ENCODE results near the gene CNN2. TPM values are rescaled to one million over a fixed set of nuclear protein-coding genes. Genes with fewer than 3 reads are reported as not detected.
"Not testable (repeated sequence)": the region's sequence is repeated elsewhere in the genome, so short reads cannot be mapped to it uniquely, and the experiment has no call there.

Gene CNN2
- total RNA-seq, 2 experiments from 2014 or later = 307 to 318 TPM

- ChIA-PET CTCF (interaction anchor here (1.2 to 2.6 kb wide), 4 partner anchors 19 to 224 kb away, joined by 3 to 20 read pairs (median 8); partner anchors contain the start of gene ABCA7), POLR2A (interaction anchor here (0.6 to 4.7 kb wide), 14 partner anchors 8 to 249 kb away, joined by 3 to 48 read pairs (median 5); partner anchors contain the start of genes ABCA7, ARHGAP45 and WDR18)
- ATAC-seq (ENCODE audit: poor library complexity) = no peak
- Histone ChIP-seq H3K27ac (ENCODE audit: low read depth in 1 of 2, low read length in 2 of 2) (peak overlapping the region; percentile 68 to 96), H3K4me1 (ENCODE audit: insufficient read depth, low read length) (peaks cover 68% of the 10 kb centered on the region), H3K36me3 (ENCODE audit: insufficient read depth, low read length) (peaks cover 7% of the 10 kb centered on the region), H3K9me3 (ENCODE audit: control insufficient read depth in 1 of 2, insufficient read depth in 1 of 2, low read length in 2 of 2) (no peaks in the 10 kb centered on the region), H3K27me3 (ENCODE audit: control insufficient read depth in 1 of 2, insufficient read depth in 2 of 2, low read length in 2 of 2) (no peaks in the 10 kb centered on the region), H3K4me3 (ENCODE audit: low read length) (peak overlapping the region; percentile 94)
- peaks cover 7% of the 10 kb centered on the region for H3K27me3 Mint-ChIP-seq
- H3K36me3 Mint-ChIP-seq (ENCODE audit: low read depth) = peaks cover 20% of the 10 kb centered on the region
- TF ChIP-seq CTCF (IDR thresholded peaks at IDR 0.05) = no peak
- no peaks in the 10 kb centered on the region for H3K9me3 Mint-ChIP-seq
- DNase-seq = peak in 3 of 14 experiments; percentile 39 to 54 (median 52)
- peak overlapping the region; percentile 98 for H3K4me3 Mint-ChIP-seq
- intact Hi-C loops (cut with DNase I, micrococcal nuclease) = loop anchor here (2.0 to 10.0 kb wide), 5 partner anchors 21 to 225 kb away; partner anchors contain the start of genes ABCA7 (in 1 of the 2), ARHGAP45 (in 1 of the 2), ATP5F1D (in 1 of the 2) and MIDN (in 1 of the 2)
- H3K4me1 Mint-ChIP-seq (ENCODE audit: low read depth) = peaks cover 33% of the 10 kb centered on the region
- H3K27ac Mint-ChIP-seq = peak overlapping the region; percentile 99
Observed at GRCh38 chr19:1019980-1020867, 6.2 kb upstream of the CNN2 start.

GRCh38 chr19:1020868-1021425 is 5.5 kb upstream of the CNN2 start, which contains the start of gene TMEM259:
Gene TMEM259 (minus strand): TSS chr19:1021123. CDS start chr19:1020996, 127 bp downstream.
- H3K36me3 ChIP-seq (ENCODE audit: insufficient read depth, low read length) = peaks cover 7% of the 10 kb centered on the region
- Mint-ChIP-seq H3K36me3 (ENCODE audit: low read depth) (peaks cover 20% of the 10 kb centered on the region), H3K4me3 (peak within 1 kb of the TSS; percentile 98), H3K9me3 (no peaks in the 10 kb centered on the region), H3K4me1 (ENCODE audit: low read depth) (peaks cover 33% of the 10 kb centered on the region), H3K27me3 (peaks cover 7% of the 10 kb centered on the region), H3K27ac (peak within 1 kb of the TSS; percentile 99)
- CTCF ChIA-PET = interaction anchor here (0.8 to 2.6 kb wide), 10 partner anchors 10 to 219 kb away, joined by 3 to 20 read pairs (median 4); partner anchors contain the start of genes ABCA7 and ARHGAP45
- intact Hi-C loops (cut with DNase I, micrococcal nuclease) = loop anchor here (1.0 to 10.0 kb wide), 6 partner anchors 18 to 224 kb away; partner anchors contain the start of genes ABCA7 (in 1 of the 2), ARHGAP45 (in 1 of the 2), ATP5F1D (in 1 of the 2) and MIDN (in 1 of the 2)
- DNase-seq (peak; percentile 94 to 99 (median 98)), ATAC-seq (ENCODE audit: poor library complexity) (peak; percentile 84)
- POLR2A ChIA-PET = interaction anchor here (0.6 to 4.7 kb wide), 25 partner anchors 8 to 254 kb away, joined by 3 to 48 read pairs (median 5); partner anchors contain the start of genes ABCA7, ARHGAP45, CIRBP and FAM174C
- H3K4me3 ChIP-seq (ENCODE audit: low read length) = peak within 1 kb of the TSS; percentile 94
- no peaks in the 10 kb centered on the region for H3K27me3 ChIP-seq (ENCODE audit: control insufficient read depth in 1 of 2, insufficient read depth in 2 of 2, low read length in 2 of 2)
- H3K4me1 ChIP-seq (ENCODE audit: insufficient read depth, low read length) = peaks cover 66% of the 10 kb centered on the region
- H3K9me3 ChIP-seq (ENCODE audit: control insufficient read depth in 1 of 2, insufficient read depth in 1 of 2, low read length in 2 of 2) = no peaks in the 10 kb centered on the region
- TF ChIP-seq CTCF (IDR thresholded peaks at IDR 0.05) = no peak
- peak within 1 kb of the TSS; percentile 96 to 99 for H3K27ac ChIP-seq (ENCODE audit: low read depth in 1 of 2, low read length in 2 of 2)

- H3K9me3 ChIP-seq (ENCODE audit: control insufficient read depth in 1 of 2, insufficient read depth in 1 of 2, low read length in 2 of 2); H3K27ac ChIP-seq (ENCODE audit: low read depth in 1 of 2, low read length in 2 of 2); H3K4me3 ChIP-seq (ENCODE audit: low read length); H3K36me3 ChIP-seq (ENCODE audit: insufficient read depth, low read length); ATAC-seq (ENCODE audit: poor library complexity); CTCF ChIA-PET; DNase-seq; H3K27me3 Mint-ChIP-seq; H3K27me3 ChIP-seq (ENCODE audit: control insufficient read depth in 1 of 2, insufficient read depth in 2 of 2, low read length in 2 of 2); H3K9me3 Mint-ChIP-seq: not testable (repeated sequence)
- Mint-ChIP-seq H3K4me1 (ENCODE audit: low read depth) (peaks cover 17% of the 10 kb centered on the region), H3K27ac (peak overlapping the region; percentile 47), H3K36me3 (ENCODE audit: low read depth) (peaks cover 34% of the 10 kb centered on the region), H3K4me3 (peak overlapping the region; percentile 70)
- POLR2A ChIA-PET = interaction anchor here (0.9 to 10.0 kb wide), 4 partner anchors 12 to 65 kb away, joined by 3 to 143 read pairs (median 74); partner anchors contain the start of gene ARHGAP45
- intact Hi-C loops (cut with DNase I, micrococcal nuclease) = loop anchor here in 1 of 2 experiments (5.0 to 10.0 kb wide), 3 partner anchors 43 to 221 kb away; partner anchors contain the start of genes ARHGAP45, ATP5F1D, MIDN and POLR2E
- H3K4me1 ChIP-seq (ENCODE audit: insufficient read depth, low read length) = peaks cover 46% of the 10 kb centered on the region
Observed at GRCh38 chr19:1023883-1024188, 2.6 kb upstream of the CNN2 start.

- H3K9me3 ChIP-seq (ENCODE audit: control insufficient read depth in 1 of 2, insufficient read depth in 1 of 2, low read length in 2 of 2); H3K27me3 Mint-ChIP-seq; DNase-seq; H3K27me3 ChIP-seq (ENCODE audit: control insufficient read depth in 1 of 2, insufficient read depth in 2 of 2, low read length in 2 of 2); ATAC-seq (ENCODE audit: poor library complexity); CTCF ChIA-PET; H3K27ac ChIP-seq (ENCODE audit: low read depth in 1 of 2, low read length in 2 of 2); H3K4me3 ChIP-seq (ENCODE audit: low read length); H3K36me3 ChIP-seq (ENCODE audit: insufficient read depth, low read length); H3K9me3 Mint-ChIP-seq: not testable (repeated sequence)
- intact Hi-C loops (cut with DNase I, micrococcal nuclease) = loop anchor here in 1 of 2 experiments (10.0 kb wide), 1 partner anchor 220 kb away; the partner anchor contains the start of genes ATP5F1D and MIDN
- peaks cover 46% of the 10 kb centered on the region for H3K4me1 ChIP-seq (ENCODE audit: insufficient read depth, low read length)
- Mint-ChIP-seq H3K4me1 (ENCODE audit: low read depth) (peaks cover 20% of the 10 kb centered on the region), H3K27ac (peak overlapping the region; percentile 76), H3K4me3 (peak overlapping the region; percentile 62), H3K36me3 (ENCODE audit: low read depth) (peaks cover 34% of the 10 kb centered on the region)
- POLR2A ChIA-PET = interaction anchor here (1.0 to 10.0 kb wide), 8 partner anchors 13 to 244 kb away, joined by 3 to 203 read pairs (median 84); partner anchors contain the start of genes ABCA7, ARHGAP45 and CIRBP
Observed at GRCh38 chr19:1025080-1025479, 1.3 kb upstream of the CNN2 start.
